Measurements from ENCODE around the gene CRMP1. TPM values are rescaled to one million over a fixed set of nuclear protein-coding genes. Genes with fewer than 3 reads are reported as not detected.
A peak's percentile ranks its signal among the peaks of the same experiment; 100 is the strongest.

The CRMP1 gene
- total and polyA plus RNA-seq, 5 experiments from 2014 or later: not detected

DNA sequence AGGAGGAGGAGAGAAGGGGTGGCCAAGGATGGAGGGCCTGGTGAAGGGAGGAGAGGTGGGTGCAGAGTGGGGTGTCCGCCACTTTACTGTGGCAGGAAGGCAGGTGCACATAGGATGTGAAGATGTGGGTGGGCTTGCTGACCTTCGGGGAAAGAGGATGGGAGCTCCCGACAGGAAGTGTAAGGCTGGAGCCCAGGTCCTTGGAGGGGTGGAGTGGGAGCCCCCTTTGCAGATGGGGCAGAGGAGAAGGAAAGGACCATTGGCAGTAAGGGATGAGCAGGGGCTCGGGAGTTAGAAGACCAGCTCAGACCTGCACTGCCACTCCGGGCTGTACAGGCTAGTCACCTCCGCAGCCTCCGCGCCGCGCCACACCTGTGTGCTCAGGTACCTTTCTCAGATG lies 92.4 kb downstream of the CRMP1 start:
- no peak for DNase-seq
- ATAC-seq: no peak
- peak overlapping the region in 1 of 10 donors; percentile 75 for H3K27ac Mint-ChIP-seq

GRCh38 chr4:5799406-5799805 lies 93.5 kb downstream of the CRMP1 start:
- POLR2A ChIA-PET: no interaction called here
- H3K9me3 Mint-ChIP-seq: peaks cover 0 to 9% (median 2%) of the 10 kb centered on the region in 9 donors
- ATAC-seq (no peak), DNase-seq (no peak)
- H3K27me3 Mint-ChIP-seq: peaks cover 0 to 7% (median 7%) of the 10 kb centered on the region in 5 donors
- H3K4me1 Mint-ChIP-seq: peaks cover 0 to 3% (median 0%) of the 10 kb centered on the region in 4 donors
- H3K27ac Mint-ChIP-seq: no peak overlapping the region
- H3K4me3 Mint-ChIP-seq: no peak overlapping the region
- H3K36me3 Mint-ChIP-seq: no peaks in the 10 kb centered on the region

More for the DNA sequence above, 92.4 kb downstream of the CRMP1 start:
- POLR2A ChIA-PET: no interaction called here
- Mint-ChIP-seq H3K4me3 (no peak overlapping the region), H3K36me3 (no peaks in the 10 kb centered on the region), H3K4me1 (peaks cover 0 to 3% (median 0%) of the 10 kb centered on the region in 4 donors), H3K27me3 (peaks cover 0 to 7% (median 7%) of the 10 kb centered on the region in 5 donors), H3K9me3 (peaks cover 0 to 8% (median 2%) of the 10 kb centered on the region in 9 donors)

GRCh38 chr4:5798946-5799345 lies 93.9 kb downstream of the CRMP1 start:
- no peak for DNase-seq
- POLR2A ChIA-PET: no interaction called here
- Mint-ChIP-seq H3K27me3 (peaks cover 0 to 7% (median 7%) of the 10 kb centered on the region in 5 donors), H3K9me3 (peaks cover 0 to 9% (median 2%) of the 10 kb centered on the region in 9 donors), H3K4me1 (peaks cover 0 to 3% (median 0%) of the 10 kb centered on the region in 4 donors), H3K27ac (no peak overlapping the region), H3K36me3 (no peaks in the 10 kb centered on the region), H3K4me3 (no peak overlapping the region)
- no peak for ATAC-seq

DNA sequence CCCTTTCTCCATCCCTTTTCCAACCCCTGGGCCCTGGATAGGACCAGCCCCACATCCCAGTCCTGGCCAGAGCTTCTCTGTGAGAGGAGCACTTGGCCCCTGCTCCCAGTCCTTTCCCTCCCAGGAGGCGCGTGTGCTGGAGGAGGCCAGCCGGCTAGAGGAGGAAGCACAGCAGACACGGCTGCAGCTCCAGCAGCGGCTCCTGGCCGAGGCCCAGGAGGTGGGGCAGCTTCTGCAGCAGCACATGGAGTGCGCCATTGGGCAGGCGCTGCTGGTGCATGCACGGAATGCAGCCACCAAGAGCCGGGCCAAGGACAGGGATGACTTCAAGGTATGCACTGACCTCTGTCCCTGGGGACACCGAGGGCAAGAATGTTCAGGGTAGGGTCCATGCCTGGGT lies 94.4 kb downstream of the CRMP1 start:
- H3K27me3 Mint-ChIP-seq: peaks cover 0 to 7% (median 7%) of the 10 kb centered on the region in 5 donors
- POLR2A ChIA-PET: no interaction called here
- ATAC-seq: no peak
- H3K4me3 Mint-ChIP-seq: no peak overlapping the region
- no peaks in the 10 kb centered on the region for H3K36me3 Mint-ChIP-seq
- peaks cover 0 to 9% (median 2%) of the 10 kb centered on the region in 9 donors for H3K9me3 Mint-ChIP-seq
- peaks cover 0 to 3% (median 0%) of the 10 kb centered on the region in 4 donors for H3K4me1 Mint-ChIP-seq
- no peak for DNase-seq
- no peak overlapping the region for H3K27ac Mint-ChIP-seq

DNA sequence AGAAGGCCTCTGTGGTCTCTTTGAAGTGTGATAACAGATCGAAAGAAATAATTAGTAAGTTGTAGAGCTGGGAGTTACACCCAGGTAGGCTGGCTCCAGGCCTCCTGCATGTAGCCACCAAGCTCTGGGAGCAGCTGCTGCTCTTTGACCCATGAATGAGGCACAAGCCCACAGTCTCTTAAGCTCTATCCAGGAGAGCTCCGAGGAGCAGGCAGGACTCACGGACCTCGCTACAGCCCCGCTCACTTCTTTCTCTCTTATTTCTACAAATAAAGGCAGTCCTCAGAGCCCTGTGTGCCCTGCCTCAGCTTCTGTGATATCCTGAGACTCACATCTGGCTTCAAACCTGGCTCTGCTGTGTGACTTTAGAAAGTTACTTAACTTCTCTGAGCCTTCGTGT lies 95.0 kb downstream of the CRMP1 start:
- ATAC-seq: no peak
- H3K27me3 Mint-ChIP-seq: peaks cover 0 to 7% (median 7%) of the 10 kb centered on the region in 5 donors
- DNase-seq: no peak
- H3K4me1 Mint-ChIP-seq: peaks cover 0 to 3% (median 0%) of the 10 kb centered on the region in 4 donors
- H3K4me3 Mint-ChIP-seq: no peak overlapping the region
- POLR2A ChIA-PET: no interaction called here
- H3K9me3 Mint-ChIP-seq: peaks cover 0 to 9% (median 2%) of the 10 kb centered on the region in 9 donors
- H3K36me3 Mint-ChIP-seq: no peaks in the 10 kb centered on the region
- no peak overlapping the region for H3K27ac Mint-ChIP-seq

- Mint-ChIP-seq H3K4me1 (peaks cover 0 to 3% (median 0%) of the 10 kb centered on the region in 4 donors), H3K36me3 (no peaks in the 10 kb centered on the region), H3K4me3 (no peak overlapping the region), H3K27ac (no peak overlapping the region), H3K27me3 (peaks cover 0 to 7% (median 7%) of the 10 kb centered on the region in 5 donors), H3K9me3 (peaks cover 0 to 9% (median 2%) of the 10 kb centered on the region in 9 donors)
- no peak for ATAC-seq
- DNase-seq: no peak
- POLR2A ChIA-PET: no interaction called here
Measured at GRCh38 chr4:5796976-5797375, 95.9 kb downstream of the CRMP1 start.

GRCh38 chr4:5795580-5795979 lies 97.3 kb downstream of the CRMP1 start:
- H3K27me3 Mint-ChIP-seq: peaks cover 0 to 7% (median 7%) of the 10 kb centered on the region in 5 donors
- no peak for ATAC-seq
- H3K9me3 Mint-ChIP-seq: peaks cover 0 to 9% (median 2%) of the 10 kb centered on the region in 9 donors
- no peaks in the 10 kb centered on the region for H3K36me3 Mint-ChIP-seq
- DNase-seq: no peak
- H3K4me1 Mint-ChIP-seq: no peaks in the 10 kb centered on the region
- no peak overlapping the region for H3K4me3 Mint-ChIP-seq
- H3K27ac Mint-ChIP-seq: no peak overlapping the region
- POLR2A ChIA-PET: no interaction called here

GRCh38 chr4:5793514-5793913 lies 99.4 kb downstream of the CRMP1 start:
- no peaks in the 10 kb centered on the region for H3K36me3 Mint-ChIP-seq
- no peak overlapping the region for H3K27ac Mint-ChIP-seq
- peaks cover 0 to 9% (median 2%) of the 10 kb centered on the region in 9 donors for H3K9me3 Mint-ChIP-seq
- DNase-seq (no peak), ATAC-seq (no peak)
- no peak overlapping the region for H3K4me3 Mint-ChIP-seq
- no peaks in the 10 kb centered on the region for H3K4me1 Mint-ChIP-seq
- POLR2A ChIA-PET: no interaction called here
- peaks cover 0 to 7% (median 6%) of the 10 kb centered on the region in 5 donors for H3K27me3 Mint-ChIP-seq

DNA sequence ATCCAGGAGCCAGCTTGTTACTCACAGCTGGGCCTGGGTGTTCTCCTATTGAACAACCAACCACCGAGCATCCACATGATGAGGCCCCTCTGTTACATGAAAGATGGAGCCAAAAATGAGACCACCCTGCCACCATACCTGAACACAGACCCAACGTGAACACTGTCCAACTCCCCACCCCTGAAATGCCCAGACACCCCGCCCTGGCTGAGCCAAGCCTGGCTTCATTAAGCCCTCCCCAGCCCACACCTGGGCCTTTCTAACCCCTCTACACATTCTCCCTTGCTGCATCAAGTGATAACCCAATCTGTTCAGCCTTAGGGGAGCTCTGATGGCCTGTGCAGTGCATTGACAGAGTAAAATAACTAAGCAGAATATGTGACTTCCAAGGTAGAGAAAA lies 101.2 kb downstream of the CRMP1 start:
- no peak for DNase-seq
- H3K4me3 Mint-ChIP-seq: no peak overlapping the region
- H3K4me1 Mint-ChIP-seq: no peaks in the 10 kb centered on the region
- peaks cover 0 to 9% (median 2%) of the 10 kb centered on the region in 9 donors for H3K9me3 Mint-ChIP-seq
- POLR2A ChIA-PET: no interaction called here
- H3K27me3 Mint-ChIP-seq: peaks cover 0 to 4% (median 0%) of the 10 kb centered on the region in 5 donors
- H3K27ac Mint-ChIP-seq: no peak overlapping the region
- H3K36me3 Mint-ChIP-seq: no peaks in the 10 kb centered on the region
- ATAC-seq: no peak

DNA sequence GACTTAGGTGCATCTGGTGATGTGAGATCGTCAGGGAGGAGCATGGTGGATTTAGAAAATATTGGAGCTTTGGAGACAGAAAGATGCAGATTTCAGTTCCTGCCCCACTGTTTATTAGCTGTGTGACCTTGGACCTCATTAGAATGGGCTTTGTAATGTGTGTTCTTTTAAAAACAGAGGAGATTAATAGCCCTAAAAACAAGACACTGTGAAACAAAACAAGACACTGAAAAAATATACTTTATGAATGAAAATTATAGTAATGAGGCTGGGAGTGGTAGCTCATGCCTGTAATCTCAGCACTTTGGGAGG lies 102.4 kb downstream of the CRMP1 start:
- Mint-ChIP-seq H3K27me3 (no peaks in the 10 kb centered on the region), H3K9me3 (peaks cover 0 to 1% (median 0%) of the 10 kb centered on the region in 9 donors), H3K36me3 (no peaks in the 10 kb centered on the region), H3K27ac (no peak overlapping the region), H3K4me3 (no peak overlapping the region), H3K4me1 (no peaks in the 10 kb centered on the region)
- DNase-seq (no peak), ATAC-seq (no peak)
- POLR2A ChIA-PET: no interaction called here

GRCh38 chr4:5789141-5789540 lies 103.7 kb downstream of the CRMP1 start:
- Mint-ChIP-seq H3K9me3 (no peaks in the 10 kb centered on the region), H3K27me3 (peaks cover 0 to under 1% (median 0%) of the 10 kb centered on the region in 5 donors)

DNA sequence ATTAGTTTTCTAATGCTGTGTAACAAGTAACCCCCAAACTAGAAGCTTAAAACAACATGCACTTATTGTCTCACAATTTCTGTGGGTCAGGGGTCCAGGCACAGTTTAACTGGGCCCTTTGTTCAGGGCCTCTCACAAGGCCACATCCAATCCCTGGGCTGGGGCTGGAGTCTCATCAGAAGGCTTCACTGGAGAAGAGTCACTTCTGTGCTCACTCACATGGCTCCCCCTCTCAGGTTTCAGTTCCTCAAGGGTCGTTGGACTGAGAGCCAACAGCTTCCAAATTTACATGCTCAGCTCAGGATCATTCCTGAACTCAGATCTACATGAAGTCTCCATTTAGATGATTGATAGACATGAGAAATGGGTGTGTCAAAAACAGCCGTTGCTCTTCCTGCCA lies 104.7 kb downstream of the CRMP1 start:
- no peak overlapping the region for H3K27ac Mint-ChIP-seq
- peaks cover 0 to 3% (median 0%) of the 10 kb centered on the region in 5 donors for H3K27me3 Mint-ChIP-seq
- H3K4me3 Mint-ChIP-seq: no peak overlapping the region
- ATAC-seq (no peak), DNase-seq (no peak)
- no peaks in the 10 kb centered on the region for H3K36me3 Mint-ChIP-seq
- peaks cover 0 to under 1% (median 0%) of the 10 kb centered on the region in 9 donors for H3K9me3 Mint-ChIP-seq
- no peaks in the 10 kb centered on the region for H3K4me1 Mint-ChIP-seq
- POLR2A ChIA-PET: no interaction called here

More at GRCh38 chr4:5789141-5789540, 103.7 kb downstream of the CRMP1 start:
- Mint-ChIP-seq H3K36me3 (no peaks in the 10 kb centered on the region), H3K4me3 (no peak overlapping the region), H3K4me1 (no peaks in the 10 kb centered on the region), H3K27ac (no peak overlapping the region)
- no peak for ATAC-seq
- no peak for DNase-seq
- POLR2A ChIA-PET: no interaction called here

GRCh38 chr4:5787311-5787710 lies 105.6 kb downstream of the CRMP1 start:
- H3K27me3 Mint-ChIP-seq: peaks cover 0 to 6% (median 0%) of the 10 kb centered on the region in 5 donors
- peaks cover 0 to 5% (median 0%) of the 10 kb centered on the region in 9 donors for H3K9me3 Mint-ChIP-seq
- POLR2A ChIA-PET: no interaction called here
- H3K27ac Mint-ChIP-seq: no peak overlapping the region
- no peaks in the 10 kb centered on the region for H3K4me1 Mint-ChIP-seq
- no peak overlapping the region for H3K4me3 Mint-ChIP-seq
- DNase-seq (no peak), ATAC-seq (no peak)
- no peaks in the 10 kb centered on the region for H3K36me3 Mint-ChIP-seq

All from naive thymus-derived CD8-positive, alpha-beta T cell (primary cell).